HPDE6-E6E7 (cell line): ENCODE results near the gene HEPN1.

ENCODE experiments used
- DNase-seq: peaks from one replicate; pipeline ENCODE4 v3.0.0; 2011; ENCODE audit warnings: missing footprints; ENCODE audit errors: extremely low spot score

The HEPN1 gene

DNA sequence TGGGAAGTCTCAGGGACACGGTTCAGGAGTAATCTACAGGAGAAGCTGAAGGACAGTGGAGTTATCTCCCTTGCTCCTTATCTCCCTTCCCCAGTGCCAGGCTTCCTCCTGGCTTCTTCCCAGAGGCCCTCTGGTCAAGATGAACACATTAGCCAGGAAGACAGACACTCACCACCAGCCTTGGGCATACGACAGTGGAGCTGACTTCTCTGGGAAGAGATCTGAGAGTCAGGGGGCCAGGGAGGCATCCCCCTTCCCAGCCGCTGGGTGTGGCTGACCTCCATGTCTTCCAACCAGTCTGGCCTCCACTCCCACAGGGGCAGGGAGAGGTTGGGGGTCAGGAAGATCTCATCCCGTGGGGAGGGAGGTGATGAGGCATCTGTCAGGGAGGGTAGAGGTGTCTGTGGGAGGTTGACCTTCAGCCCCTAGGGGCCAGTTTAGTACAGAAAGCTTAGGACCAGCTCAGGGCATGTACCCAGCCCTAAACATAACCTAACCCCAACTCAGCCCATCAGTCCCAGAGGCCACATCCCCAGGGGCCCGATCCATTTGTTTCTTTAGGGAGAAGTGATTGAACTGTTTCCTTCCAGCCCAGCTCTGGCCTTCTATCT, 34.1 kb upstream of the HEPN1 start:
- no peak for DNase-seq

GRCh38 chr11:124886476-124886875, 32.6 kb upstream of the HEPN1 start:
- DNase-seq: no peak

DNA sequence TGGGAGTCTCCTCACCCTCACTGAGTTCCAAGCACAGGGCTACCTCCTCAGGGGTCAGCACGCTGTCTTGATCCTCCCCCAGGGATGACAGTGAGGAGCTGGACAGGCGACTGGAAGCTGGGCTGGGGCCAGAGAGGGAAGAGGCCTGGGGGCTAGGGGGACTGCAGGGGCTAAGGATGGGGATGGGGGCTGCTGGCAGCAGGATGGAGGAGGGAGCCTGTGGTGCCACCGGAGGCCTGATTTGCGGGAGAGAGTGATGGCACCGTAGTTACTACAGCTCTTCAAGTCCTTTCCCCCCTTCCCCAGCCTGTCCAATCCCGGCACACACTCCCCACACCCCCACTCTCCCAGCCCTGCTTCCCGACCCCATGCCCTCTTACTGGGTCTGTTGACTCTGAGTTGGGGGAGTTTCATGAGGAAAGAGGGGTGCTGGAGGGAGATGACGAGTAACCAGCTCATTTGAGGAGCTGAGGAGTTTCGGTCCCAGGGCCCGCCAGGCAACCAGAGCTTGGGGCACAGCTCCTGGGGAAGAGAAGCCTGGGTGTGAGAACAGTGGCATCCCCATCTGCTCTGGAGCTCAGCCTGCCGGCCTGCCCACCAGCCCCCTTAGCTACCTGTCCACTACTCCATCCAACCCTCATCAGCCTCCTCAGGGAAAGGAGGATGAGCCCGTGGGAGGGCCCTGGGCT, 31.9 kb upstream of the HEPN1 start:
- no peak for DNase-seq

DNA sequence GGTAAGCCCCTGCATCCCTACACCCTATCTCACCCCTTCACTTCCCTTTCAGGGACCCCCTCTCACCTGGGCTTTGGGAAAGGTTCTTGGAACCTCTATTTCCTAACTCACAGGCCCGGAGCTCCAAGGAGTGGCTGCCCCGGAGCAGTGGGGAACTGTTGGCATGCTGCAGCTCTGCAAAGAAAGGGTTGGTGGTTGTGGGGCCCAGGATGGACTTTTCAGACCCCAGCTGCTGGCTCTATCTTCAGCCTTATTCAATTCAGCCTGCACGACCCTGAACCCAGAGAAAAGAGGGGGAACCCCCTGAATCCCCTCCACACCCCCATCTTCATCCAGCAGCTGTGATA, 31.4 kb upstream of the HEPN1 start:
- no peak for DNase-seq

- no peak for DNase-seq
These were observed 29.6 kb upstream of the HEPN1 start for GRCh38 chr11:124889191-124890091.

GRCh38 chr11:124890151-124890550, 28.9 kb upstream of the HEPN1 start:
- no peak for DNase-seq

GRCh38 chr11:124890683-124891372, 28.2 kb upstream of the HEPN1 start:
- DNase-seq: no peak

- no peak for DNase-seq
These were observed 27.6 kb upstream of the HEPN1 start for GRCh38 chr11:124891373-124891861.

- DNase-seq: no peak
These were observed 26.9 kb upstream of the HEPN1 start for GRCh38 chr11:124892146-124892545.

DNA sequence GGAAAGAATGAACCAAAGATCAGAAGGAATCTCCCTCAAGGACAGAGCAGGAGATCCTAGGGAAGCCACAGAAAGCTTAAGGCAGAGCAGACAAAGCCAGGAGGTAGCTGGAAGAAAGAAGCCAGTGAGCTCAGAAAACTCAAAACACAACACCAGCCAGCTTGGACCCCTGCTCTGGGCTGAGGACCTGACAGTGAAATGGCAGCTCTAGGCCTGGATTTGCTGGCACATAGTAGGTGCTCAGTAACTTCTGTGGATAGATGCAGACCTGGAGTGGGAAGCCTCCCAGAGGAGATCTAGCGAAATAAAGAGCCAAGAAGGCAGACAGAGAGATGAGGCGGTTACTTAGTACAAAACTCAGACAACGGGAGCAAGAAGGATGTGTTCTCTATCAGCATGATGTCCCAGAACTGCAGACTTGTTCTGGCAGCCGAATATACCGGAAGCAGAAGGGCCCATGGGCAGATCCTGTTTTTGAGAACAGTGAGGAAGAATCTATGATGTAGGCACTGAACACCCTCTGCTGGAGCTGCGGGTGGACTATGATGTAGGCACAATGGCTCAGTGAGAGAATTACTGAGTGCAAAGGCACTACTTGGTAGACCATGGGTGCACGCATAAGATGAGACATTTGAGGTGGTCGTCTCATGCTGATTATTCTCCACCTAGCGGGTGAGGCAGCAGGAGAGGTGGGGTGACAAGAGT, 26.1 kb upstream of the HEPN1 start:
- DNase-seq: no peak

DNA sequence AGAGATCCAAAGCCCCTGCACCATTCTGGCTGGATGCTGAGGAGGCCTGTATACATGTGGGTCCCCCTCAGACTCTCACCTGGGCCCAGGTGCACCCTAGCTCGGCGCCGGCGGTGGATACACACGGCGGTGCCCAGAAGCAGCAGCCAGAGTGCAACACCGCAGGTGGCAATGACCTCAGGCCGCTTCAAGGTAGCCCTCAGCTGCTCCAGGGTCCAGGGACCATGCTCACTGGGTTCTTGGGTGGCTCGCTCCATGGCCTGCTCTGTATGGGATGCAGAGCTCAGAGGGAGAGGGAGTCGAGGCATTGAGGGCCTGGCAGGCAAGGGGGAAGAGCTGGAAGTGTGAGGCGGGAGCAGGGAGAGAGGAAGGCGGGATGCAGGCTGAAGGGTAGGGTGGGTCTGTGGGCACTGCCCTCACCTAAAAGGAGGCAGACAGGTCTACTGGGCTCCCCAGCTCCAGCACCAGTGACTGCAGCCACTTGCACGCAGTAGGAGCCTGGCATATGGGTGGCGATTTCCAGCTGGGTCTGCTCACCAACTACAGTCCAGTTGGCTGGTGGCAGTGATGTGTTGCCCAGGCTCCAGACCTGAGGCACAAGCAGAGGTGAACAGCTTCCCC, 25.2 kb upstream of the HEPN1 start:
- DNase-seq: no peak

GRCh38 chr11:124894606-124895430, 24.2 kb upstream of the HEPN1 start:
- DNase-seq: no peak

GRCh38 chr11:124895471-124895971, 23.5 kb upstream of the HEPN1 start:
- DNase-seq: no peak

GRCh38 chr11:124896071-124896750, 22.8 kb upstream of the HEPN1 start:
- no peak for DNase-seq

DNA sequence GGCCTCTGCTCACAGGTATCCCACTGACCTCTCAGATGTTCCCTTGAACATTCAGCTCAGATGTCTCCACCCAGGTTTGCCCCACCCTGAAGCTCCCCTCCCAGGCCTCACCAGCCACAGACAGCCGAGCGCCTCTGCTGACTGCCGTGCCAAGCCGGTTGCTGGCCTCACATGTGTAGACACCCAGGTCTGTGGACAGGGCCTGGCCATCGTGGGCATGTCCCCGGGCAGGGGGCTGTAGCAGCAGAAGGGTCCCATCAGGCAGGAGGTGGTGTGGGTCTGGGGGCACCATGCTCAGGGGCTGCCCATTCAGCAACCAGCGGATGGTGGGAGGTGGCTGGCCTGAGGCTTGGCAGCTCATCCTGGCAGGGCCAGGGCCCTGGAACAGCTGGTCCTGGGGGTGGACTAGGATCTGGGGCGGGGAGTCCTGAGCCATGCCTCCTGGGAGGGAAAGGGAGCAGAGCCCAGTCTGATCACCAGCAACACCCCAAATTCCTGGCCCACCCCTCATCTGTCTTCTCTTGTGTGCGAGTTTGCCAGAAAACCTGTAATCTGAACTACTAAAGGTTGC, 22.1 kb upstream of the HEPN1 start:
- DNase-seq: no peak

GRCh38 chr11:124897674-124898262, 21.3 kb upstream of the HEPN1 start, which contains the start of gene ROBO4:
Gene ROBO4 (minus strand): TSS chr11:124897865. CDS start chr11:124897795, 70 bp downstream.
- no peak for DNase-seq

DNA sequence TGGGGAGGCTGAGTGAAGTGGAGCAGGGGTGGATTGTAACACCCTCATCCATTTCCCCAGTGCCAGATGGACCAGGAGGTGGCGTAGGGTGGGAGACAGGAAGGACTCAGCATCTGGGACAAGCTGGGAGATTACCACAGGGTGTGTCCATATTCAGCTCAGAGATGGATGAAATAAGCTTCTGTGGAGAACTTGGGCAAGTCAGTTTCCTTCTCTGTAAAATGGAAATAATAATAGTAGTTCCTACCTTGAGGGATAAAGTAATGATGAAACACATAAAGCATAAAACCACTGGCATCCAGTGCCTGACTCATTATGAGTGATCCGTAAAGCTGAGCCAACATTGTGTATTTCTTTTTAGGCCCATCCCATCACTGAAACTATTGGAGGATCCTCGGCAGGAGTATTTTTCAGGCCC, 20.8 kb upstream of the HEPN1 start:
- DNase-seq: peak; percentile 75

DNA sequence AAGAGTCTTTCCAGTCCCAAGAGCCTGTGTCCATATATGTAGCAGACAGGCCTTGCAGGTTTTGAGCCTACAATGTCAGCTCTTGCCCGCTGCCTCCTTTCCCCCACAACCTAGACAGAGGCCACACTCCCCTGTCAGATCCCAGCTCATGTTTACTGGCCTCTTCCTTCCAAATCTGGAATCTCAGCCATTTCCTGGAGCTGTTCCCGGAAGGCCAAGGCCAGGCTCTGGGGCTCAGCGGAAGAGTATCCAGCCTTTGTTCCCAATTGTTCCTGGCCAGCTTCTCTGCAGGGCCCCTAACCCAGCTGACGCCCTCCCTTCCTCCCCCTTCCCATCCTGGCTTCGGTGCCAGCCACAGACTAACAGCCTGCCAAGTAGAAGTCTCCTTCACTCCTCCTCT, 20.3 kb upstream of the HEPN1 start:
- DNase-seq: no peak
